K562 (cell line): ENCODE data around the gene ARHGEF1. TPM values are rescaled to one million over a fixed set of nuclear protein-coding genes. Genes with fewer than 3 reads are reported as not detected.

Source experiments
- ARHGAP35 ChIP-seq: fragments of 450-650 bp; IDR thresholded peaks from 2 replicates; pipeline ENCODE4 v1.6.1; 2018; ENCODE audit not compliant: partially characterized antibody
- CBX1 ChIP-seq: sonication (generic); IDR thresholded peaks from 2 replicates; pipeline ENCODE4 v1.6.1; 2016; ENCODE audit warnings: antibody characterized with exemption, low read depth, mild to moderate bottlenecking
- E2F3 ChIP-seq: fragments of 250-450 bp; sonication (Bioruptor Pico); IDR thresholded peaks from 2 replicates; pipeline ENCODE4 v1.4.0; 2020; ENCODE audit warnings: mild to moderate bottlenecking
- FOXJ3 ChIP-seq: sonication (generic); formaldehyde crosslinking; IDR thresholded peaks from 2 replicates; pipeline ENCODE4 v1.4.0; 2020; ENCODE audit warnings: mild to moderate bottlenecking, missing genetic modification reagents
- GABPA ChIP-seq: fragments of 200-800 bp; sonication (Bioruptor generic); conservative IDR thresholded peaks from 2 replicates; pipeline ENCODE4 v1.6.1; 2016; ENCODE audit warnings: low read depth, missing genetic modification characterization, missing compliant biosample characterization
- HNRNPL ChIP-seq: fragments of 200-400 bp; formaldehyde crosslinking; IDR thresholded peaks from 2 replicates; pipeline ENCODE4 v1.6.1; 2017; ENCODE audit warnings: low read depth, mild to moderate bottlenecking, low read length
- MTA1 ChIP-seq: fragments of 450-650 bp; IDR thresholded peaks from 2 replicates; pipeline ENCODE4 v1.6.1; 2017; ENCODE audit warnings: borderline replicate concordance
- NFATC3 ChIP-seq: fragments of 450-650 bp; IDR thresholded peaks from 2 replicates; pipeline ENCODE4 v1.6.1; 2017; ENCODE audit warnings: mild to moderate bottlenecking
- PCBP1 ChIP-seq: fragments of 200-400 bp; formaldehyde crosslinking; IDR thresholded peaks from 2 replicates; pipeline ENCODE4 v1.6.1; 2018; ENCODE audit warnings: mild to moderate bottlenecking, low read depth, low read length; ENCODE audit not compliant: poor library complexity, severe bottlenecking
- POLR2B ChIP-seq: fragments of 450-650 bp; IDR thresholded peaks from 2 replicates; pipeline ENCODE4 v1.6.1; 2018; ENCODE audit warnings: low read depth; ENCODE audit not compliant: partially characterized antibody
- RBFOX2 ChIP-seq: fragments of 200-400 bp; formaldehyde crosslinking; IDR thresholded peaks from 2 replicates; pipeline ENCODE4 v1.6.1; 2017; ENCODE audit warnings: low read depth, mild to moderate bottlenecking, low read length, moderate library complexity
- SIN3A ChIP-seq, 2 experiments: fragments of 150-350 bp in 1 of 2; IDR thresholded peaks; 2 replicates each; pipeline ENCODE4 v1.6.1; 2011 to 2016; ENCODE audit warnings: borderline replicate concordance in 2 of 2, low read depth in 2 of 2, low read length in 2 of 2, mild to moderate bottlenecking in 2 of 2, moderate library complexity in 2 of 2; ENCODE audit not compliant: control insufficient read depth in 1 of 2
- TARDBP ChIP-seq: fragments of 450-650 bp; IDR thresholded peaks from 2 replicates; pipeline ENCODE4 v1.6.1; 2016
- TSC22D4 ChIP-seq: fragments of 450-650 bp; IDR thresholded peaks from 2 replicates; pipeline ENCODE4 v1.6.1; 2016; ENCODE audit warnings: missing genetic modification characterization, missing biosample characterization, control low read depth
- ZBTB7A ChIP-seq: IDR thresholded peaks from 2 replicates; pipeline ENCODE4 v1.6.1; 2011; ENCODE audit warnings: low read depth, mild to moderate bottlenecking, low read length, moderate library complexity, borderline replicate concordance; ENCODE audit not compliant: control insufficient read depth
- ZNF282 ChIP-seq: sonication (generic); formaldehyde crosslinking; IDR thresholded peaks from 2 replicates; pipeline ENCODE4 v1.8.1; 2023; ENCODE audit warnings: missing genetic modification reagents
- polyA plus RNA-seq, 8 experiments: library from polyadenylated mRNA; depleted of rRNA in 4 of 8; stranded (reverse) in 5 of 8; unstranded in 3 of 8; fragments of >200 nt; fragmentation: Nextera tagmentation in 2 of 8; fragmentation: Illumina TruSeq in 1 of 8; extraction: Ambion mirVana in 2 of 8; extraction: Trizol in 1 of 8; gene quantifications; 2 replicates each; pipeline versions ENCODE4 v1.2.1 to v1.2.3, GENCODE V29; 2011 to 2014; ENCODE audit warnings: inconsistent platforms in 1 of 8, missing spikeins in 1 of 8
- total RNA-seq, 7 experiments: library from RNA; depleted of rRNA in 6 of 7; stranded (reverse); fragments of >200 nt in 6 of 7; fragmentation: Illumina TruSeq in 2 of 7; extraction: Trizol in 2 of 7; gene quantifications; 2 replicates each; pipeline versions ENCODE4 v1.2.1 to v1.2.3, GENCODE V29; 2011 to 2021; ENCODE audit warnings: low replicate concordance in 1 of 7
- TF ChIP-seq, protein P1 (sequence below): sonication (generic); formaldehyde crosslinking; IDR thresholded peaks from 2 replicates; pipeline ENCODE4 v1.8.0; 2022; ENCODE audit warnings: mild to moderate bottlenecking, missing genetic modification reagents
- TF ChIP-seq, protein P2 (sequence below): fragments of 250-450 bp; sonication (Bioruptor Pico); IDR thresholded peaks from 2 replicates; pipeline ENCODE4 v1.4.0; 2020; ENCODE audit warnings: mild to moderate bottlenecking, moderate library complexity
- TF ChIP-seq, protein P3 (sequence below): fragments of 450-650 bp; IDR thresholded peaks from 2 replicates; pipeline ENCODE4 v1.6.1; 2016; ENCODE audit warnings: antibody characterized with exemption
- TF ChIP-seq, protein P4 (sequence below): fragments of 250-450 bp; sonication (Bioruptor Pico); IDR thresholded peaks from 2 replicates; pipeline ENCODE4 v1.4.0; 2020; ENCODE audit warnings: mild to moderate bottlenecking
- TF ChIP-seq, protein P5 (sequence below): fragments of 250-450 bp; sonication (Bioruptor Pico); IDR thresholded peaks from 2 replicates; pipeline ENCODE4 v1.4.0; 2020

Gene ARHGEF1
- total and polyA plus RNA-seq, 9 of the 15 experiments (the other 6 are each of a cell fraction or from before 2014, with no cell fraction given), result 1.9 to 149 (median 29.8) TPM

DNA sequence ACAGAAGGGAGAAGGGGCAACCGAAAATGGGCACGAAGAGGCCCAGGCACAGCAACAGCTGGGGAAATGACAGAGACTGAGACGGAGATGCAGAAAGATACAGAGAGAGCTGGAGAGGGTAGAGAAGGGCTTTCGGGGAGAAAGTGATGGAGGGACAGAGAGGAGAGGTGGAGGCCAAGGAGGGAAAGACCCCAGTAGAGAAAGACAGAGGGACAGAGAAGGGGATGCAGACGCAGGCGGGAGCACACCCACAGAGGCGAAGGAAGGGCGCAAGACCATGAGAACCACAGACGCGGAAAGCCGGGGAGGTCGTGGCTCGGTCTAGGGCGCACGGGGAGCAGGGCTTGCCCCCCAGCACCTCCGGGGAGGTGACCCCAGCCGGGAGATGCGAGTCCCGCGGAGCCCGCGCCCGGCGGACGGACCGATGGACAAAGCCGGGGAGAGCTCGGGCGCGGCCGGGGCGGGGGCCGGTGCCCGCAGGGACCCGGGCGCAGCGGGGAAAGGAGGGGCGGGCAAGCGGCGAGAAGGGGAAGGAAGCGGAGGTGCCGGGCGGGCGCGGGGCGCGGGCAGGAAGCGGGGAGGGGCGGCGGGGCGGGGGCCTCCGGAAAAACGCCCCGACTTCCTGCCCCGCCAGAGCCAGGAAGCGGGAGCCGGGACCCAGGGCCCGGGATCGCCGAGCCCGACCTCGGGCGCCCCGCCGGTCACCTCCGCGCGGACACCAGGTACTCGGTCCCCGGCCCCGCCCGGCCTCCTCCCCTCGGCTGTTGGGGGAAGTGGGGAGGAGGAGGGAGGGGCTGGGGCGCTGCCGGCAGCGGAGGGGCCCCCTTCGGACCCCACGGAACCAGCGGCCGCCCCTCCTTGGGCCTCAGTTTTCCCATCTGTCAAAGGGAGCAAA is at the start of gene ARHGEF1 (continued):
- TF ChIP-seq, protein P1, sequence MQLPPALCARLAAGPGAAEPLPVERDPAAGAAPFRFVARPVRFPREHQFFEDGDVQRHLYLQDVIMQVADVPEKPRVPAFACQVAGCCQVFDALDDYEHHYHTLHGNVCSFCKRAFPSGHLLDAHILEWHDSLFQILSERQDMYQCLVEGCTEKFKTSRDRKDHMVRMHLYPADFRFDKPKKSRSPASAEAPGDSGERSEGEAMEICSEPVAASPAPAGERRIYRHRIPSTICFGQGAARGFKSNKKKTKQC (CRISPR knock-in tag), result no peak
- peak; percentile 68; the same call in 1 of the 2 replicates for TF ChIP-seq ZBTB7A
- TF ChIP-seq, protein P2, sequence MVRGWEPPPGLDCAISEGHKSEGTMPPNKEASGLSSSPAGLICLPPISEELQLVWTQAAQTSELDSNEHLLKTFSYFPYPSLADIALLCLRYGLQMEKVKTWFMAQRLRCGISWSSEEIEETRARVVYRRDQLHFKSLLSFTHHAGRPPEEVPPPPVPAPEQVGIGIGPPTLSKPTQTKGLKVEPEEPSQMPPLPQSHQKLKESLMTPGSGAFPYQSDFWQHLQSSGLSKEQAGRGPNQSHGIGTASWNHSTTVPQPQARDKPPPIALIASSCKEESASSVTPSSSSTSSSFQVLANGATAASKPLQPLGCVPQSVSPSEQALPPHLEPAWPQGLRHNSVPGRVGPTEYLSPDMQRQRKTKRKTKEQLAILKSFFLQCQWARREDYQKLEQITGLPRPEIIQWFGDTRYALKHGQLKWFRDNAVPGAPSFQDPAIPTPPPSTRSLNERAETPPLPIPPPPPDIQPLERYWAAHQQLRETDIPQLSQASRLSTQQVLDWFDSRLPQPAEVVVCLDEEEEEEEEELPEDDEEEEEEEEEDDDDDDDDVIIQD (CRISPR knock-in tag), result no peak
- 0 out of 2 replicates have a peak, but pooled peaks have one; percentile 16 for TF ChIP-seq CBX1
- TF ChIP-seq PCBP1, result peak; percentile 55
- peak; percentile 85 for TF ChIP-seq GABPA (tag)
- TF ChIP-seq, protein P3, sequence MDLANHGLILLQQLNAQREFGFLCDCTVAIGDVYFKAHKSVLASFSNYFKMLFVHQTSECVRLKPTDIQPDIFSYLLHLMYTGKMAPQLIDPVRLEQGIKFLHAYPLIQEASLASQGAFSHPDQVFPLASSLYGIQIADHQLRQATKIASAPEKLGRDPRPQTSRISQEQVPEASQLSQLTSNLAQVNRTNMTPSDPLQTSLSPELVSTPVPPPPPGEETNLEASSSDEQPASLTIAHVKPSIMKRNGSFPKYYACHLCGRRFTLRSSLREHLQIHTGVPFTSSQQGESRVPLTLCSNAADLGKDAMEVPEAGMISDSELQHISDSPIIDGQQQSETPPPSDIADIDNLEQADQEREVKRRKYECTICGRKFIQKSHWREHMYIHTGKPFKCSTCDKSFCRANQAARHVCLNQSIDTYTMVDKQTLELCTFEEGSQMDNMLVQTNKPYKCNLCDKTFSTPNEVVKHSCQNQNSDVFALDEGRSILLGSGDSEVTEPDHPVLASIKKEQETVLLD, result 0 out of 2 replicates have a peak, but pooled peaks have one; percentile 27
- TF ChIP-seq, protein P4, sequence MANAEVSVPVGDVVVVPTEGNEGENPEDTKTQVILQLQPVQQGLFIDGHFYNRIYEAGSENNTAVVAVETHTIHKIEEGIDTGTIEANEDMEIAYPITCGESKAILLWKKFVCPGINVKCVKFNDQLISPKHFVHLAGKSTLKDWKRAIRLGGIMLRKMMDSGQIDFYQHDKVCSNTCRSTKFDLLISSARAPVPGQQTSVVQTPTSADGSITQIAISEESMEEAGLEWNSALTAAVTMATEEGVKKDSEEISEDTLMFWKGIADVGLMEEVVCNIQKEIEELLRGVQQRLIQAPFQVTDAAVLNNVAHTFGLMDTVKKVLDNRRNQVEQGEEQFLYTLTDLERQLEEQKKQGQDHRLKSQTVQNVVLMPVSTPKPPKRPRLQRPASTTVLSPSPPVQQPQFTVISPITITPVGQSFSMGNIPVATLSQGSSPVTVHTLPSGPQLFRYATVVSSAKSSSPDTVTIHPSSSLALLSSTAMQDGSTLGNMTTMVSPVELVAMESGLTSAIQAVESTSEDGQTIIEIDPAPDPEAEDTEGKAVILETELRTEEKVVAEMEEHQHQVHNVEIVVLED, result no peak
- TF ChIP-seq POLR2B, result no peak
- no peak for TF ChIP-seq TARDBP
- TF ChIP-seq ZNF282, result 0 out of 2 replicates have a peak, but pooled peaks have one; percentile 34
- 0 out of 4 replicates have a peak, but pooled peaks of 1 of the 2 experiments have one; percentile 17 for TF ChIP-seq SIN3A (IDR thresholded peaks at IDR 0.05; ENCODE audit: borderline replicate concordance in 2 of 2, control insufficient read depth in 1 of 2, low read depth in 2 of 2, low read length in 2 of 2)
- peak; percentile 55; the same call in 1 of the 2 replicates for TF ChIP-seq RBFOX2
- TF ChIP-seq, protein P5, sequence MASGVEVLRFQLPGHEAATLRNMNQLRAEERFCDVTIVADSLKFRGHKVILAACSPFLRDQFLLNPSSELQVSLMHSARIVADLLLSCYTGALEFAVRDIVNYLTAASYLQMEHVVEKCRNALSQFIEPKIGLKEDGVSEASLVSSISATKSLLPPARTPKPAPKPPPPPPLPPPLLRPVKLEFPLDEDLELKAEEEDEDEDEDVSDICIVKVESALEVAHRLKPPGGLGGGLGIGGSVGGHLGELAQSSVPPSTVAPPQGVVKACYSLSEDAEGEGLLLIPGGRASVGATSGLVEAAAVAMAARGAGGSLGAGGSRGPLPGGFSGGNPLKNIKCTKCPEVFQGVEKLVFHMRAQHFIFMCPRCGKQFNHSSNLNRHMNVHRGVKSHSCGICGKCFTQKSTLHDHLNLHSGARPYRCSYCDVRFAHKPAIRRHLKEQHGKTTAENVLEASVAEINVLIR (CRISPR knock-in tag), result no peak
- TF ChIP-seq FOXJ3, result no peak
- no peak for TF ChIP-seq E2F3 (CRISPR knock-in tag)
- TF ChIP-seq NFATC3, result no peak
- no peak for TF ChIP-seq TSC22D4 (tag)
- no peak; the same call in 1 of the 2 replicates for TF ChIP-seq HNRNPL
- peak; percentile 72 for TF ChIP-seq ARHGAP35
- TF ChIP-seq MTA1, result 0 out of 2 replicates have a peak, but pooled peaks have one; percentile 31
